GM19193 (cell line): ENCODE results near the gene ENTHD1.

Source experiments
- POLR2A ChIP-seq: IDR thresholded peaks from 4 replicates; pipeline ENCODE4 v1.6.1; 2011; ENCODE audit not compliant: insufficient read depth, insufficient read length; ENCODE audit errors: extremely low read depth

The ENTHD1 gene

GRCh38 chr22:39913321-39913720 lies 19.8 kb upstream of the ENTHD1 start:
- TF ChIP-seq POLR2A, result no peak

- no peak for TF ChIP-seq POLR2A
Measured at GRCh38 chr22:39910876-39911613, 17.5 kb upstream of the ENTHD1 start.

GRCh38 chr22:39908737-39909136 lies 15.2 kb upstream of the ENTHD1 start:
- TF ChIP-seq POLR2A, result no peak

GRCh38 chr22:39908136-39908535 lies 14.6 kb upstream of the ENTHD1 start:
- TF ChIP-seq POLR2A, result no peak

- TF ChIP-seq POLR2A, result no peak
Measured at GRCh38 chr22:39907605-39908097, 14.1 kb upstream of the ENTHD1 start.

GRCh38 chr22:39907047-39907446 lies 13.5 kb upstream of the ENTHD1 start:
- TF ChIP-seq POLR2A, result no peak

GRCh38 chr22:39906207-39906606 lies 12.6 kb upstream of the ENTHD1 start:
- TF ChIP-seq POLR2A, result no peak

GRCh38 chr22:39905687-39906086 lies 12.1 kb upstream of the ENTHD1 start:
- no peak for TF ChIP-seq POLR2A

GRCh38 chr22:39904862-39905261 lies 11.3 kb upstream of the ENTHD1 start:
- TF ChIP-seq POLR2A, result no peak

- TF ChIP-seq POLR2A, result no peak
Measured at GRCh38 chr22:39901565-39902146, 8.1 kb upstream of the ENTHD1 start.

GRCh38 chr22:39900306-39901227 lies 7.0 kb upstream of the ENTHD1 start, which contains the start of gene GRAP2:
Gene GRAP2, plus strand, starts transcription at chr22:39901084. Its CDS starts 46,023 bp downstream, at chr22:39947107.
- no peak for TF ChIP-seq POLR2A

GRCh38 chr22:39898997-39899396 lies 5.4 kb upstream of the ENTHD1 start:
- TF ChIP-seq POLR2A, result no peak

- no peak for TF ChIP-seq POLR2A
Measured at GRCh38 chr22:39897841-39898240, 4.3 kb upstream of the ENTHD1 start.

- no peak for TF ChIP-seq POLR2A
Measured at GRCh38 chr22:39896313-39896996, 2.9 kb upstream of the ENTHD1 start.

GRCh38 chr22:39895682-39896081 lies 2.1 kb upstream of the ENTHD1 start:
- TF ChIP-seq POLR2A, result no peak
